HG03045 (cell line): ENCODE measurements around the gene APOOL.
"Not testable (repeated sequence)": the region's sequence is repeated elsewhere in the genome, so short reads cannot be mapped to it uniquely, and the experiment has no call there.

ENCODE experiments used
- ATAC-seq: cut with Tn5 transposase; IDR thresholded peaks from one replicate; pipeline ENCODE4 v1.9.1; 2021; ENCODE audit warnings: mild to moderate bottlenecking, moderate library complexity; ENCODE audit not compliant: unreplicated experiment

The APOOL gene

GRCh38 chrX:85077247-85077646 is 73.6 kb downstream of the APOOL start:
- ATAC-seq = not testable (repeated sequence)

DNA sequence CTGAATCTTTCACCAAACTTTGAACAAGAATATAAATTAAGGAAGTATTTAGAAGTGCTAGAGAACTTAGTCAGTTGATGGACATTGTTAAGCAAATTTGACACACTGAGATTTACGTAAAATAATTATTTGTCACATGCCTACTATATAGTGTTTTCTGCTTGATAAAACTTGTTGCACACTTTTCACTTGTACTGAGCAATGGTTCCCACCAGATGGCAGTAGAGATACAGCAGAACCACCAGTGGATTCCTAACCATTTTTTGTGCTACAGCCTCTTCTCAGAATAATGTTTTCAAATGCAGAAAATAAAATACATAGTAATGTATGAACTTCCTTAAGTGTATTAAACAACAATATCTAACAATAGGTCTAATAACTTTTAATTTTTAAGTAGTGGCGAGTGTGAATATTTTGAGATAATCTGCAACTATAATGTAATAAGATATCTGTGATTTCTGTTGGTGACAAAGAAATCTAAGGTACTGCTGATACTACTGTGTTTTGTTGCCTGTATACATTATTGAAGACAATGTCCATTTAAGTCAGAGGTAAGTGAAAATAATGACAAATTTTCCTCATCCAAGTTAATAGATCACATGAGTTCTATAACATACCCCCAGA is 81.2 kb downstream of the APOOL start:
- no peak for ATAC-seq

- ATAC-seq = no peak
Observed at GRCh38 chrX:85089321-85089840, 85.7 kb downstream of the APOOL start.

DNA sequence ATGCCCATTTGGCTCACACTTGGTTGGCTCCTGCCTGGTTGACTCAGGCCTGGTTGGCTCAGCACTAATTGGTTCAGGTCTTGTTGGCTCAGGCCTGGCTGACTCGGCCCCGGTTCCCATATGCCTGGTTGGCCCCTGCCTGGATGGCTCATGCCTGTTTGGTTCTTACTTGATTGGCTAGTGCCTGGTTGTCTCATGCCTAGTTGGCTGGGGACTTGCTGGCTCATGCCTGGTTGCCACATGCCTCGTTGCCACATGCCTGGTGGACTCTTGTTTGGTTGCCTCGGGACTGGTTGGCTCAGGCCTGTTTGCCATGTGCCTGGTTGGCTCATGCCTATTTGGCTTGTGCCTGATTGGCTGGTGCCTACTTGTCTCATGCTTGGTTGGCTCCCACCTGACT is 103.7 kb downstream of the APOOL start:
- no peak for ATAC-seq

DNA sequence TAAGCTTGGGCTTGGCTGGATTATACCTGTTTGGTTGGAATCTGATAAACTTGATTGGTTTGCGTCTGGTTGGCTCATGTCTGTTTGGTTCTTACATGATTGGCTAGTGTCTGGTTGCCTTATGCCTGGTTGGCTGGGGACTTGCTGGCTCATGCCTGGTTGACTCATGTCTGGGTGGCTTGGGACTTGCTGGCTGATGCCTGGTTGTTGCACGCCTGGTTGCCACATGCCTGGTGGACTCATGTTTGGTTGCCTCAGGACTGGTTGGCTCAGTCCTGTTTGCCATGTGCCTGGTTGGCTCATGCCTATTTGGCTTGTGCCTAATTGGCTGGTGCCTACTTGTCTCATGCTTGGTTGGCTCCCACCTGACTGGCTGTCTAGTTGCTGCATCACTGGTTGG is 104.5 kb downstream of the APOOL start:
- ATAC-seq = no peak

GRCh38 chrX:85109235-85109634 is 105.6 kb downstream of the APOOL start:
- ATAC-seq = no peak

GRCh38 chrX:85111347-85111746 is 107.7 kb downstream of the APOOL start:
- ATAC-seq = no peak

- ATAC-seq = no peak
Observed at GRCh38 chrX:85112293-85112692, 108.6 kb downstream of the APOOL start.

DNA sequence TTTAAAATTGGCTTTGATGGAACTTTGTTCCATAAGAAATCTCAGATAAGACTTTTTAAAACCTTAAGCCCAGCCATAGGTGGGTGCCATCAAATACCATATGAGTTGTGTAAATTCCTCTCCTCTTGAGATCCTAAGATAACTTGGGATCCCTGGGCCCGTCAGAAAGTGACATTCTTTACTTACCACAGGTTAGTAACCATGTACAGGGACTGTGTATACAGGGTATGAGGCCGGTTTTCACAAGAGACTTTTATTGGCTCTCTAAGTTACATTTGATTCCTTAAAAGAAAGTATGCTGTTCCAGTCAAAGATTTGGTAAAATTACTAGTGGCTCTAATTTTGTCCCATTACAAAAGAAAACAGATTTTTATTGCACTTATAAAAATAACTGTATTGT is 110.1 kb downstream of the APOOL start:
- ATAC-seq = no peak

DNA sequence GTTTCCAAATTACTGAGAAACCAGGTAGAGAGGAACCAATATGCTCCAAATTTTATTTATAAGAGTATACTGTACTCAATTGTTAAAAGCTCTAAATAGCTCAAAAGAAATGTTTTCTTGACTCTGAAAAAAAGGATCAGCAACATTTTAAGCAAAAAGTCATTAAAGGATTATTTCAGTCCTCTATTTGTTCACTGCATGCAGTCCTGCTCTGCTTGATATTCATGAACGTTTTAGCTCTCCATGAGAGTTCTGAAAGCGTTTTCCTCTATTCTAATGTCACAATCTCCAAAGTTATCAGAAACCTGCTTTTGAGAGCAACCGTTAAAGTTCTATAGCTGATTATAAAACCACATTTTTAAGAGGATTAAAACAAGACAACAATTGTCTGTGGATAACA is 110.5 kb downstream of the APOOL start:
- no peak for ATAC-seq

DNA sequence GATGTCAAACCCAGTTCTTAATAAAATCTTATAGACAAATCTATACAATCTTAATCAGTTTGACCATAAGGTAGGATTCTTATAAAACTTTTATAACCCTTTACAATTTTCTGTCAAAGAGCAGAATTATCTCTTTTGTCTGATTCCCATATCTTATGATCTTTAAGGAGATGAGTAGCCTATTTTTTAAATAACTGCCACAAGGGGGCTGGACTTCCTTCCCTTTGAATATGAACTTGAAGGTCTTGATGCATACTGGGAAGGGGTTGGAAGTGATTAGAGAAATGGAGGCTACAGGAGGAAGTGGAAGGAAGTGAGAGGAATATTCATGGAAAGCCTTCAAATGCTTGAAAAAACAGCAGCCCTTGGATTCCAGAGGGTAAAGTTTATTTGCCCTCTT is 111.1 kb downstream of the APOOL start:
- no peak for ATAC-seq

GRCh38 chrX:85115252-85115651 is 111.6 kb downstream of the APOOL start:
- no peak for ATAC-seq

DNA sequence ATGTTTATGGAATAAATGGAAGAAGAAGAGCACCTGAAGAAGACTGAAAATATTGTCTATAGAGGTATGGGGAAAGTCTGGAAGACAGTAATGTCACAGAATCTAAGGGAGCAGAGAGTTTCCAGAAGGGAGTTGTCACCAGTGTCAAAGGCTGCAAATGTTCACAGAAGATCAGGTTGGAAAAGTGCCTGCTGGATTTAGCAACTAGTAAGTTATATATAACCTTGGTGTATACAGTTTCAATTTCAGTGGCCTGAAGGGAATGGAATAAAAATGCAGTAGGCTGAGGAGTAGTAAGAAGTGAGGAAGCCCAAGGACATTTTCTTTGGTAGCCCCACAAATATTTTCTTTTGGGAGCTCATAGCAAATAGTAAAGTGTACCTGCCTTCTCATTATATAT is 132.7 kb downstream of the APOOL start:
- no peak for ATAC-seq

GRCh38 chrX:85139422-85139821 is 135.7 kb downstream of the APOOL start:
- ATAC-seq = no peak

- ATAC-seq = no peak
Observed at GRCh38 chrX:85140964-85141363, 137.3 kb downstream of the APOOL start.
